Large intestine (tissue), 3 donors: Measurements from ENCODE around the gene SLC39A12. TPM values are rescaled to one million over a fixed set of nuclear protein-coding genes. Genes with fewer than 3 reads are reported as not detected.

Source experiments
- DNase-seq, 2 donors: peaks; one replicate each; pipeline versions ENCODE4 v3.0.0 to v3.0.0-alpha.2; 2013
- H3K27ac ChIP-seq: one replicate; pipeline ENCODE4 v1.5.1; 2013; ENCODE audit warnings: low read length
- H3K27me3 ChIP-seq: 2 replicates; pipeline ENCODE4 v1.6.1; 2013; ENCODE audit warnings: low read length; ENCODE audit not compliant: control insufficient read depth, insufficient read depth
- H3K36me3 ChIP-seq: 2 replicates; pipeline ENCODE4 v1.6.1; 2013; ENCODE audit warnings: low read length; ENCODE audit not compliant: control insufficient read depth, insufficient read depth
- H3K4me1 ChIP-seq: one replicate; pipeline ENCODE4 v1.6.1; 2013; ENCODE audit warnings: low read length; ENCODE audit not compliant: control insufficient read depth, insufficient read depth
- H3K4me3 ChIP-seq: one replicate; pipeline ENCODE4 v1.5.1; 2013; ENCODE audit warnings: low read length
- H3K9me3 ChIP-seq: one replicate; pipeline ENCODE4 v1.6.1; 2013; ENCODE audit warnings: mild to moderate bottlenecking, low read depth, low read length, moderate library complexity; ENCODE audit not compliant: control insufficient read depth
- WGBS: methylation state at CpG from one replicate; pipeline ENCODE4 v1.1.5; 2013; ENCODE audit warnings: low lambda C conversion rate; ENCODE audit not compliant: insufficient coverage; 5-methylcytosine and 5-hydroxymethylcytosine counted together
- polyA plus RNA-seq: library from polyadenylated mRNA; unstranded; fragments of 120-200 nt; gene quantifications from one replicate; pipeline ENCODE4 v1.2.1, GENCODE V29; 2013

Gene SLC39A12
- polyA plus RNA-seq, 1 donor: 0.03 TPM

- no peaks in the 10 kb centered on the region for H3K9me3 ChIP-seq
- H3K27me3 ChIP-seq: peaks cover 5% of the 10 kb centered on the region
- 67% methylated on average over 2 of the region's 4 CpGs for WGBS
- no peak overlapping the region for H3K27ac ChIP-seq
- no peak overlapping the region for H3K4me3 ChIP-seq
- no peaks in the 10 kb centered on the region for H3K4me1 ChIP-seq
- DNase-seq: no peak
- H3K36me3 ChIP-seq: no peaks in the 10 kb centered on the region
Measured at GRCh38 chr10:18085855-18086254, 134.1 kb downstream of the SLC39A12 start.

DNA sequence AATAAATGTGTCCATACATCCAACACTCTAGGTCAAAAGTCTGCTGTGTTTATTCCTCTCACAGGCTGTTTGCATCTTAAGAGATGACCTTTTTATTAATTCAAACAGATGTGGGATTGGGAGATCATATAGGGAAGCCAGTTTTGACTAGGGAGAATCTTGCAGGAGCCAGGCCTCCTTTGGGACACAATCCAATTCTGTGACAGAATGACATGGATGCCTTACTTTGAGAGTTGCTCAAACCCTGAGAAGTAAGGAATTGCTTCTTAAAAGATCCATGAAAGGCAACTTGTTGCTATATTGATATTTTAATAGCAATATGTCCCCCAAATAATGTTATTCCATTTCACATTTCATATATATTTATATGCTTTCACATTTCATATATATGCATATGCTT lies 135.0 kb downstream of the SLC39A12 start:
- H3K4me1 ChIP-seq: no peaks in the 10 kb centered on the region
- no peaks in the 10 kb centered on the region for H3K9me3 ChIP-seq
- no peak overlapping the region for H3K4me3 ChIP-seq
- H3K27ac ChIP-seq: no peak overlapping the region
- no peaks in the 10 kb centered on the region for H3K36me3 ChIP-seq
- H3K27me3 ChIP-seq: peaks cover 7% of the 10 kb centered on the region
- DNase-seq: no peak

DNA sequence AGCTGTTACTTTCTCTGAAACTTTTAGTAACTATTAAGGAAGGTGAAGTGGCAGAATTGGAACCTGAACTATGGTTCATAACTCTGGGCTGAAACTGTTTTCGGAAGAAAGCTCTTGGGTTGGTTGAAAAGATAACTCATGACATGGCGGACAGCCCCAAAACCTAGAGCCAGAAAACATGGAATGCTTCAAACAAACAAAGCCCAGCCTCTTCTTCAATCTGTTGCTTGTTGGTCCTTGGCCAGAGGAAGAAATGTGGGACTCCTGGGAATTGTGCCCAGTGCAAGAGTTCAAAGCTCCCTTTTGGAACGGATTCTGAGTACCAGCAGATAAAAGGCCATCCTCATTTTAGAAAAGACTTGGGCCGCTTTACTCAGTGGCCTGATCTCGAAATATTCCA lies 135.6 kb downstream of the SLC39A12 start:
- WGBS: 100% methylated on average over 1 of the region's 5 CpGs

More for the DNA sequence above, 135.6 kb downstream of the SLC39A12 start:
- H3K4me3 ChIP-seq: no peak overlapping the region
- no peak overlapping the region for H3K27ac ChIP-seq
- no peaks in the 10 kb centered on the region for H3K9me3 ChIP-seq
- H3K36me3 ChIP-seq: no peaks in the 10 kb centered on the region
- H3K4me1 ChIP-seq: no peaks in the 10 kb centered on the region
- peak; percentile 7 to 26 for DNase-seq
- H3K27me3 ChIP-seq: peaks cover 6% of the 10 kb centered on the region

Other genes starting within 250 kb of the SLC39A12 start
- 34.3 TPM for gene TMEM236, start 199.7 kb upstream of the SLC39A12 start, polyA plus RNA-seq
- 12.2 TPM for gene MRC1, start 142.6 kb upstream of the SLC39A12 start, polyA plus RNA-seq
- gene CACNB2, start 188.5 kb downstream of the SLC39A12 start, polyA plus RNA-seq: 8.2 TPM